Measurements from ENCODE around the gene EVA1C. TPM values are rescaled to one million over a fixed set of nuclear protein-coding genes. Genes with fewer than 3 reads are reported as not detected.
"Not testable (repeated sequence)": the region's sequence is repeated elsewhere in the genome, so short reads cannot be mapped to it uniquely, and the experiment has no call there.

Gene EVA1C
- total RNA-seq, 5 donors from 2014 or later (not counting 1 experiment from before 2014, with no cell fraction given), result 9.7 to 22.1 (median 18.0) TPM

GRCh38 chr21:32448803-32449594 is 36.5 kb downstream of the EVA1C start:
- Mint-ChIP-seq H3K36me3 (peaks cover 9% of the 10 kb centered on the region), H3K27me3 (no peaks in the 10 kb centered on the region), H3K4me1 (no peaks in the 10 kb centered on the region), H3K27ac (no peak overlapping the region), H3K9me3 (peaks cover 2 to 3% (median 2%) of the 10 kb centered on the region in 3 donors), H3K4me3 (no peak overlapping the region)
- no peak overlapping the region for H3K27ac ChIP-seq (ENCODE audit: low read length)
- DNase-seq (no peak), ATAC-seq (replicated peaks in 1 of 4) (no peak)
- ChIA-PET POLR2A (interaction anchor here (0.5 to 0.7 kb wide), 3 partner anchors 9 to 780 kb away, joined by 3 to 7 read pairs (median 4); no protein-coding TSS in a partner anchor), CTCF (no interaction called here)
- H3K27me3 ChIP-seq (replicated peaks in 1 of 2; ENCODE audit: control insufficient read depth in 2 of 2, extremely low read depth in 1 of 2, insufficient read depth in 2 of 2, low read length in 1 of 2), result no peaks in the 10 kb centered on the region
- no peaks in the 10 kb centered on the region for H3K9me3 ChIP-seq
- no peaks in the 10 kb centered on the region for H3K4me1 ChIP-seq (ENCODE audit: control insufficient read depth in 1 of 2, extremely low read depth in 1 of 2, insufficient read depth in 2 of 2, low read length in 2 of 2)
- no peaks in the 10 kb centered on the region for H3K36me3 ChIP-seq (ENCODE audit: control insufficient read depth in 2 of 2, extremely low read depth in 1 of 2, insufficient read depth in 1 of 2, low read length in 1 of 2)
- 92% methylated on average over 2 of the region's 6 CpGs for WGBS (ENCODE audit: insufficient coverage)
- no peak overlapping the region for H3K4me3 ChIP-seq (ENCODE audit: control insufficient read depth in 1 of 2, extremely low read depth in 1 of 2, low read length in 1 of 2)

GRCh38 chr21:32450881-32451701 is 38.6 kb downstream of the EVA1C start:
- H3K36me3 Mint-ChIP-seq, result peaks cover 16% of the 10 kb centered on the region
- H3K9me3 ChIP-seq; H3K4me1 Mint-ChIP-seq; H3K4me3 Mint-ChIP-seq; H3K27me3 Mint-ChIP-seq; ATAC-seq (replicated peaks in 1 of 4); DNase-seq; H3K27me3 ChIP-seq (replicated peaks in 1 of 2; ENCODE audit: control insufficient read depth in 2 of 2, extremely low read depth in 1 of 2, insufficient read depth in 2 of 2, low read length in 1 of 2); H3K27ac ChIP-seq (ENCODE audit: low read length); H3K9me3 Mint-ChIP-seq; H3K4me3 ChIP-seq (ENCODE audit: control insufficient read depth in 1 of 2, extremely low read depth in 1 of 2, low read length in 1 of 2); H3K4me1 ChIP-seq (ENCODE audit: control insufficient read depth in 1 of 2, extremely low read depth in 1 of 2, insufficient read depth in 2 of 2, low read length in 2 of 2); POLR2A ChIA-PET; CTCF ChIA-PET; H3K36me3 ChIP-seq (ENCODE audit: control insufficient read depth in 2 of 2, extremely low read depth in 1 of 2, insufficient read depth in 1 of 2, low read length in 1 of 2); H3K27ac Mint-ChIP-seq: not testable (repeated sequence)
- WGBS (ENCODE audit: insufficient coverage), result 78% methylated on average over 5 of the region's 14 CpGs

- H3K27ac ChIP-seq (ENCODE audit: low read length); H3K36me3 ChIP-seq (ENCODE audit: control insufficient read depth in 2 of 2, extremely low read depth in 1 of 2, insufficient read depth in 1 of 2, low read length in 1 of 2); H3K4me1 ChIP-seq (ENCODE audit: control insufficient read depth in 1 of 2, extremely low read depth in 1 of 2, insufficient read depth in 2 of 2, low read length in 2 of 2); H3K27me3 ChIP-seq (replicated peaks in 1 of 2; ENCODE audit: control insufficient read depth in 2 of 2, extremely low read depth in 1 of 2, insufficient read depth in 2 of 2, low read length in 1 of 2); H3K9me3 ChIP-seq; H3K27ac Mint-ChIP-seq; H3K4me3 Mint-ChIP-seq; H3K4me3 ChIP-seq (ENCODE audit: control insufficient read depth in 1 of 2, extremely low read depth in 1 of 2, low read length in 1 of 2); DNase-seq; CTCF ChIA-PET; POLR2A ChIA-PET; H3K4me1 Mint-ChIP-seq; H3K27me3 Mint-ChIP-seq; H3K9me3 Mint-ChIP-seq; ATAC-seq (replicated peaks in 1 of 4): not testable (repeated sequence)
- 0% methylated on average over 1 of the region's 8 CpGs for WGBS (ENCODE audit: insufficient coverage)
- peaks cover 20% of the 10 kb centered on the region for H3K36me3 Mint-ChIP-seq
Measured at GRCh38 chr21:32452191-32452590, 39.7 kb downstream of the EVA1C start.

- H3K27ac Mint-ChIP-seq, result no peak overlapping the region
- Histone ChIP-seq H3K4me3 (ENCODE audit: control insufficient read depth in 1 of 2, extremely low read depth in 1 of 2, low read length in 1 of 2) (no peak overlapping the region), H3K27ac (ENCODE audit: low read length) (no peak overlapping the region), H3K9me3 (no peaks in the 10 kb centered on the region), H3K36me3 (ENCODE audit: control insufficient read depth in 2 of 2, extremely low read depth in 1 of 2, insufficient read depth in 1 of 2, low read length in 1 of 2) (peaks cover 0 to 2% of the 10 kb centered on the region in 2 donors), H3K27me3 (replicated peaks in 1 of 2; ENCODE audit: control insufficient read depth in 2 of 2, extremely low read depth in 1 of 2, insufficient read depth in 2 of 2, low read length in 1 of 2) (no peaks in the 10 kb centered on the region), H3K4me1 (ENCODE audit: control insufficient read depth in 1 of 2, extremely low read depth in 1 of 2, insufficient read depth in 2 of 2, low read length in 2 of 2) (no peaks in the 10 kb centered on the region)
- no peak overlapping the region for H3K4me3 Mint-ChIP-seq
- H3K27me3 Mint-ChIP-seq, result no peaks in the 10 kb centered on the region
- 95% methylated on average over 11 of the region's 11 CpGs for WGBS (ENCODE audit: insufficient coverage)
- H3K9me3 Mint-ChIP-seq, result no peaks in the 10 kb centered on the region
- H3K4me1 Mint-ChIP-seq, result no peaks in the 10 kb centered on the region
- peaks cover 22% of the 10 kb centered on the region for H3K36me3 Mint-ChIP-seq
- CTCF ChIA-PET, result no interaction called here
- ATAC-seq (replicated peaks in 1 of 4), result no peak
- POLR2A ChIA-PET, result no interaction called here
- no peak for DNase-seq
Measured at GRCh38 chr21:32452641-32453040, 40.1 kb downstream of the EVA1C start.

- WGBS (ENCODE audit: insufficient coverage), result 85% methylated on average over 3 of the region's 5 CpGs
- H3K27ac Mint-ChIP-seq, result no peak overlapping the region
- H3K27me3 Mint-ChIP-seq, result no peaks in the 10 kb centered on the region
- DNase-seq (no peak), ATAC-seq (replicated peaks in 1 of 4) (no peak)
- ChIA-PET CTCF (no interaction called here), POLR2A (no interaction called here)
- no peaks in the 10 kb centered on the region for H3K9me3 Mint-ChIP-seq
- H3K36me3 ChIP-seq (ENCODE audit: control insufficient read depth in 2 of 2, extremely low read depth in 1 of 2, insufficient read depth in 1 of 2, low read length in 1 of 2), result peaks cover 0 to 6% of the 10 kb centered on the region in 2 donors
- no peak overlapping the region for H3K27ac ChIP-seq (ENCODE audit: low read length)
- H3K4me1 Mint-ChIP-seq, result peaks cover 0 to 6% (median 0%) of the 10 kb centered on the region in 3 donors
- no peak overlapping the region for H3K4me3 ChIP-seq (ENCODE audit: control insufficient read depth in 1 of 2, extremely low read depth in 1 of 2, low read length in 1 of 2)
- H3K27me3 ChIP-seq (replicated peaks in 1 of 2; ENCODE audit: control insufficient read depth in 2 of 2, extremely low read depth in 1 of 2, insufficient read depth in 2 of 2, low read length in 1 of 2), result no peaks in the 10 kb centered on the region
- peaks cover 44% of the 10 kb centered on the region for H3K36me3 Mint-ChIP-seq
- no peak overlapping the region for H3K4me3 Mint-ChIP-seq
- no peaks in the 10 kb centered on the region for H3K4me1 ChIP-seq (ENCODE audit: control insufficient read depth in 1 of 2, extremely low read depth in 1 of 2, insufficient read depth in 2 of 2, low read length in 2 of 2)
- H3K9me3 ChIP-seq, result no peaks in the 10 kb centered on the region
Measured at GRCh38 chr21:32455548-32455947, 43.0 kb downstream of the EVA1C start.

GRCh38 chr21:32456497-32456918 is 44.0 kb downstream of the EVA1C start:
- POLR2A ChIA-PET, result no interaction called here
- H3K27me3 ChIP-seq (replicated peaks in 1 of 2; ENCODE audit: control insufficient read depth in 2 of 2, extremely low read depth in 1 of 2, insufficient read depth in 2 of 2, low read length in 1 of 2), result no peaks in the 10 kb centered on the region
- DNase-seq (no peak), ATAC-seq (replicated peaks in 1 of 4) (no peak)
- no peaks in the 10 kb centered on the region for H3K4me1 ChIP-seq (ENCODE audit: control insufficient read depth in 1 of 2, extremely low read depth in 1 of 2, insufficient read depth in 2 of 2, low read length in 2 of 2)
- no peaks in the 10 kb centered on the region for H3K9me3 Mint-ChIP-seq
- 77% methylated on average over 5 of the region's 6 CpGs for WGBS (ENCODE audit: insufficient coverage)
- no peaks in the 10 kb centered on the region for H3K27me3 Mint-ChIP-seq
- no peak overlapping the region for H3K4me3 Mint-ChIP-seq
- H3K4me1 Mint-ChIP-seq, result peaks cover 0 to 6% (median 0%) of the 10 kb centered on the region in 3 donors
- H3K9me3 ChIP-seq, result no peaks in the 10 kb centered on the region
- CTCF ChIA-PET, result no interaction called here
- H3K4me3 ChIP-seq (ENCODE audit: control insufficient read depth in 1 of 2, extremely low read depth in 1 of 2, low read length in 1 of 2), result no peak overlapping the region
- H3K27ac ChIP-seq (ENCODE audit: low read length), result no peak overlapping the region
- H3K27ac Mint-ChIP-seq, result peak overlapping the region in 1 of 2 donors; percentile 60
- peaks cover 0 to 6% of the 10 kb centered on the region in 2 donors for H3K36me3 ChIP-seq (ENCODE audit: control insufficient read depth in 2 of 2, extremely low read depth in 1 of 2, insufficient read depth in 1 of 2, low read length in 1 of 2)
- H3K36me3 Mint-ChIP-seq, result peaks cover 50% of the 10 kb centered on the region
